Non-pigmented ciliary epithelial cell (primary cell): Measurements from ENCODE around the gene SLC8A2.

Experiments
- DNase-seq: peaks from one replicate; pipeline ENCODE4 v3.0.0-alpha.2; 2010; ENCODE audit warnings: low read depth

Gene SLC8A2

GRCh38 chr19:47379381-47379938, 92.2 kb downstream of the SLC8A2 start:
- no peak for DNase-seq

- DNase-seq, result no peak
Observed at GRCh38 chr19:47378246-47378645, 93.4 kb downstream of the SLC8A2 start.
